HG03045 (cell line): ENCODE measurements around the gene NUP54.

Experiments
- ATAC-seq: cut with Tn5 transposase; IDR thresholded peaks from one replicate; pipeline ENCODE4 v1.9.1; 2021; ENCODE audit warnings: mild to moderate bottlenecking, moderate library complexity; ENCODE audit not compliant: unreplicated experiment

Gene NUP54, protein sequence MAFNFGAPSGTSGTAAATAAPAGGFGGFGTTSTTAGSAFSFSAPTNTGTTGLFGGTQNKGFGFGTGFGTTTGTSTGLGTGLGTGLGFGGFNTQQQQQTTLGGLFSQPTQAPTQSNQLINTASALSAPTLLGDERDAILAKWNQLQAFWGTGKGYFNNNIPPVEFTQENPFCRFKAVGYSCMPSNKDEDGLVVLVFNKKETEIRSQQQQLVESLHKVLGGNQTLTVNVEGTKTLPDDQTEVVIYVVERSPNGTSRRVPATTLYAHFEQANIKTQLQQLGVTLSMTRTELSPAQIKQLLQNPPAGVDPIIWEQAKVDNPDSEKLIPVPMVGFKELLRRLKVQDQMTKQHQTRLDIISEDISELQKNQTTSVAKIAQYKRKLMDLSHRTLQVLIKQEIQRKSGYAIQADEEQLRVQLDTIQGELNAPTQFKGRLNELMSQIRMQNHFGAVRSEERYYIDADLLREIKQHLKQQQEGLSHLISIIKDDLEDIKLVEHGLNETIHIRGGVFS

DNA sequence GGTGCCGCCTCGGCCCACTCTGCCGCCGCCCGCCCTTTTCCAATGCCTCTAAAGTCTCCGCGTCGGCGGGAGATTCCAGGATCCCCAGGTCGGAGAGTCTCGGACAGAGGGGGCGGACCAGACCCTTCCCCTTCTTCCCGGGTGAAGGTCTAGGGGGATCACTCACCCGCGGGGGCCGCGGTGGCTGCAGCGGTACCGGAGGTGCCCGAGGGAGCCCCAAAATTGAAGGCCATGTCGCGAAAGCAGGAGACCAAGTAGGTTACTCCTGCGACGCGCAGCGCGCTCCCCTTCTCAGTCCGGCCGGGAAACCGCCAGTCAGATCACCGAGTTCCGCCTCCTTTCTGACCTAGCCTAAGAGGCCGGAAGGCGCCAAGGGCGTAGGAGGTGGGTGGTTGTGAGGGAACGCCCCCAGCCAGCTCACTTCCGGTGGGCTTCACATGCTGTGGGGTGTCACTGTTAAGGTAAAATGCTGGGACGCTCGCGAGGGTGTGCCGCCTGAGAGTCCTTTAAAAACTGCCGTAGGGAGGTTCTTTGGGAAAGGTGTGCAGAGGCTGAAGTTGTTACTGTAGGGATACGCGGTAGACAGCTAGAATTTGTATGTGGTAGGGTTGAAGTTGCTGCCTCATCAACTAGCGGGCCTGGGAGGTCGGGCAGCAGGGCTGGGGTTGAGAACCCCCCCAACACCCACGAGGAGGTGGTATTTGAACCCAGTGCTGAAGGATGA, at the start of gene NUP54:
Gene NUP54, minus strand, starts transcription at position 256 of the 724 bp plus-strand sequence. Its CDS starts 23 bp downstream, at position 233.
- ATAC-seq = peak; percentile 99

DNA sequence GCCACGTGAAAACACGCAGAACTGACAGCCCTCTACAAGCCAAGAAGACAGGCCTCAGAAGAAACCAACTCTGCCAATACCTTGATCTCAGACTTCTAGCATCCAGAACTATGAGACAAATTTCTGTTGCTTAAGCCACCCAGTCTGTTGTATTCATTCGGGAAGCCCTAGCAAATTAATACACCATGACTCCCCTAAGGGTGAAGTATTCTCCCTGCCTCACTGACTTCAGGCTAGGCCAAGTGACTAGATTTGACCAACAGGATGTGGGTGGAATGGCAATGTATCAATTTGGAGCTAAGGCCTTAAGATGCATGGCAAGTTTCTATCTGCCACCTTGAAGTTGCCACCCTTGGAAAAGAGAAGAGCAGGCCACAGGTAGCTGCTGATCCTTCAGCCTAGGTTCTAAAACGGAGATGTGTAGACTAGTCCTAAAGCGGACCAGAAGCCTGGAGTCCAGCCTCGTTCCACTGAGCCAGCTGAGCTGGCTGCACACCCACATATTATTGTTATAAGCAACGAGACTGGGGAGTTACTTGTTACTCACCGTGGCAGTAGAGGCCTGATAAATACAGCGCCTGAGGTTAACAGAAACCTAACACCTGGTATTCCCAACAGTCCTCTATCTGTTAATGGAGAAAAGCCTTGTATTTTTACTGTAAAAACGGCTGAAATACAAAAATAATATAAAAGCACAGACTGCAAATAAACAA, 49.0 kb upstream of the NUP54 start:
- ATAC-seq = no peak

DNA sequence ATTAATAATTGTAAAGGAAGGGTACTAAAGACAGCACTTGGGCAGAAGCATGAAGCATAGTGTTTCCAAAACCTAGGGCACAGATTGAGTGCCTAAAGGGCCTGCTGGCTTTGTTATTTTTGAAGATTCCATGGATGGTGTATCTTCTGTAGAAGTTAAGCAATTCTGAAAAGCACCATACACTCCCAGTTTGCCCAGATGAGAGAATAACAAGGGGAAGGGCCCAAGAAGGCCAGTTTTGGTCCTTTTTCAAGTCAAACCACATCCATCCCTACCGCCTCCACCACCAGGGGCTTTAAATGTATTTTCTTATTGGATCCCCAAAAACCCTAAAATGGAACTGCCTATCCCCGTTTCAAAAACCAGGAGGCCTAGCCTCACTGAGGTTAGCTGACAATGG, 48.2 kb upstream of the NUP54 start:
- no peak for ATAC-seq

DNA sequence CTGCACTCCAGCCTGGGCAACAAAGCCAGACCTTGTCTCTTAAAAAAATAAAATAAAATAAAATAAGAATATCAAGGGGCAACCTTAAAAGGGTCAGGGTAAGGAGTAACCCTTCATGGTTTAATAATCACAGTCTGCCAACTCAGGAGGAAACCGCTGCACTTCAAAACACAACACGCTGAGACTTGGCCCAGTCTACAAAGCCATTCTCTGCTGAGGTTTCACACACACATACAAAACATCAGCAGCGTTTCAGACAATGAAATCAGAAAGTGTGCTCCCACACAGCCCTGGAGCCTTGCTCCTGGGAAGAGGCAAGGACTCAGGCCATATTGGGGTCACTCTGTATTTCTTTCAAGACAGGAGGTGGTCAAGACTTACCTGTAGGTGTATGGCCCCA, 47.1 kb upstream of the NUP54 start:
- no peak for ATAC-seq

DNA sequence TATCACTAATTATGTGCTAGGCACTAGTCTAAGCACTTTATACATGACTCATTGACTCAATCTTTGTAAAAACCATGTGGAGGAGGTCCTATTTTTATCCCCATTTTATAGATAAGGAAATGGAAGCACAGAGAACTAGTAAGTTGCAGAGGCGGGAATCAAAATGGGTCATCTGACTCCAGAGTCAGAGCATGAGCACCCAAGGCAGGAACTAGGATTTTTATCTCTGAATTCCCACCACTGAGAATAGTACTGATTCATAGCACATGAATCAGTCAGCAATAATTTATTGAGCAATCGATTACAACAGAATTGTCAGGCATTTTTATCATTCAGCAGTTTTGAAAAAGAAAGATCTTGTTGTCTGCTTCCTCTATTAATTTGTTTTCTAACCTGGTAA, 46.1 kb upstream of the NUP54 start:
- no peak for ATAC-seq

DNA sequence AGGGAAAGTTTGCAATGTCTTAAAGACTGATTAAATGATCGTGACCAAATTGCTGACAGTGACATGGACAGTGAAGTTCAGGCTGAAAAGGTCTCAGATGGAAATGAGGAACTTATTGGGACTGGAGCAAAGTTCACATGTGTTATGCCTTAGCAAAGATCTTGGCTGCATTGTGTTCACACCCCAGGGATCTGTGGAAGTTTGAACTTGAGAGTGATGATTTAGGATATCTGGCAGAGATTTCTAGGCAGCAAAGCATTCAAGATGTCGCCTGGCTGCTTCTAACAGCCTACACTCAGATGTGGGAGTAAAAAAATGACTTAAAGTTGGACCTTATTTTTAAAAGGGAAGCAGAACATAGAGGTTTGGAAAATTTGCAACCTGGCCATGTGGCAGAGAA, 44.0 kb upstream of the NUP54 start:
- ATAC-seq = no peak

DNA sequence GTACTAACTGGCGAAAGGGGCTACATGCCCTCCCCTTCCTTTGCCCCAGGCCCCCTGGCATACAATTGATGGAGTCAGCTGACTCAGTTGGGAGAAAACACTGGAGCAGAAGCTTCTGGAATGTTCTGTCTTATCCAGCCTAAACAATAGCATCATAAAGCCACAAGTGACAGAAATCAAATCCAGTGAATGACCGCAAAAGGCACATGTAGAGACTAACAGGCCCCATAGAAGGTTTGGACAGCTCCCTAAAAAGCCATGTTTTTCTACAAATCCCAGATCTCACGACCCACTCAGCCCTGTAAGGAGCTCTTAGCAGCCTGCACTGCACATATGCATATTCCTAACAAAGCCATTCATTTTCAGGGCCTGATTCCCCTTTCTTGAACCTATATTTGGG, 40.4 kb upstream of the NUP54 start:
- no peak for ATAC-seq

DNA sequence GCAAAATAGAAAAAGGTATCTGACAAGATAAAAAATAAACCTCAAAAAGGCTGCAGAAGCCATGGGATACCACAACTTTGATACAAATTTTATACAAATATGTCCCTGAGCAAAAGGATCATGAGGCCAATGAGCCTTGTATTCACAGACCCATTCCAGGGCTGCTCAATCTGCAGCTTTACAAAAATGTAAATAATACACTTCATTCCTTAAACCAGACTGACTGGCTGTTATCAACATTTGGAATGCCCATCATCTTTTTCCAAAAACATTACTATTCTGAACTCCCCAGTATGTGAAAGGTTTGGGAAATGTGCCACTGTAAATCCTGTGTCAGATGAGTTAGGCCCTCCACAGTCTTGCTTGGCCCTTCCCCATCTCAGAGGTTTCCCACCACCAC, 40.0 kb upstream of the NUP54 start:
- no peak for ATAC-seq

DNA sequence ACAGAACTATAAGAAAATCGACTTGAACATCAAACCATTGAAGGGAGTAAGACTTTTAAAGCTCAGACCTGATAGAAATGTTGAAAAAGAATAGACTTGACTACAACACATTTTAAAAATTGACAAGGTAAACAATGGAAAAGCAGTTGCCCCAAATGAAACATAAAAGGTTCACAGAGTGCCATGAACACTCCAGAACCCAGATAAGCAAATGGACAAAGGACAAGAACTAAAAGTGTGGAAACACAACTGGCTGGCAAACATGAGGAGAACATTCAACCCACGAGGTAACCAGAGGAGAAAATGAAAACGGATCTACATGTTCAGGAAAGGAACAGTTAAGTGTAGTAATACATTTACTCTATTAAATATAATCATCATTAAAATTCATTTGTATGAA, 39.0 kb upstream of the NUP54 start:
- no peak for ATAC-seq

DNA sequence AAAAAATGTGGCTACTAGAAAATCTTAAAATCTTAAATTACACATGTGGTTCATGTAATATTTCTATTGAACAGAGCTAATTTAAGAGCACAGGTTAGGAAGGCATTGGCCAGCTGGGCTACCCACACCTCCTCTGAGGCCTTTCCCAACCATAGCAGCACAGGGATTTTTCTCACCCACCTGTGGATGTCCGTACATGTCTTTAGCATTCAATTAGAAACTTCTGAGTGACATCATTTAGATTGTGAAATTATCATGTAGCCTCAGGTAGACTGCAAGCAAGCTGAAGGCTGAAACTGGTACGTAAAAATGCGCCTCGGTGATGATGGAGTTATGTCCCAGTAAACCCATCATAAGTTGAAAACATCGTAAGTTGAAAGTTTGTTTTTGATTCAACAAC, 34.3 kb upstream of the NUP54 start:
- ATAC-seq = no peak

DNA sequence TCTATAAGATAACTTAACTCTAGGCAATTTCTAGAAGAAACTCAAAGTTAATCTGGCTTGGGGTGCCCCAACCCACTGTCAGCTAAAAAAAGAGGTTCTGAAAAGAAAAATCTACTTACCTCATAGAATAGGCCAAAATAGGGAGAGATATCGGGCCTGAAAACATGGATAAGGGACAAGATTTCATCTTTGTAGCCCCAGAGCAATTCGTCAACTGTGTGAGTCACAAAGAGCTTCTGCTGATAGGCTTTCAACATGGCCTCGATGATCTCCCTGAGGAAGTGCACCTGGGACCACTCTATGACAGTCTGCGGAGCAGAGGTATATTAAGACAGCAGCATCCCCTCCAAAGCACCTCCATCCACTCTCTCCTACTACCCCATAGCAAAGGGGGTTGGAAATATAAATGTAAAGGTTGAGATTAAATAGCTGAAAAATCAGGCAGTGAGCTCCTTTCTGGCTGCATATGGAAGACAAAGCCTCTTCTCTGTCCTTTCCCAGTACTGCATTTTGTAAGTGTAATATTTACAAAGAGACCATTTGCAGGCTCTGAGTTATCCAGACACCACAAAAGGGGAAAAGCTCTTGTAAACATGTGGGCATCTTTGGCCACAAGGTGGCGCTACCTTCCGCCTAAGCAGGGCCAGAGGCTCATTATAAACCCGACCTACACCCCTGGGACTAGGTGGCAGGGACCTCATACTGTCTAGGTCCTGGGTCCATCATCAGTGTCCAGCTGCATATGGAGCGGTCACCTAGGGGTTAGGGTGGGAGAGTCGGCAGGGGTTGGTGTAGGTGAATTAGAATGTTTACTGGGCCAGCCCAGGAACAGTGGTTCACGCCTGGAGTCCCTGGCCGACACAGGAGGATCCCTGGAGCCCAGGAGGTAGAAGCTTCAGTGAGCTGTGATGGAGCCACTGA, 31.5 kb upstream of the NUP54 start:
- ATAC-seq = peak; percentile 80

DNA sequence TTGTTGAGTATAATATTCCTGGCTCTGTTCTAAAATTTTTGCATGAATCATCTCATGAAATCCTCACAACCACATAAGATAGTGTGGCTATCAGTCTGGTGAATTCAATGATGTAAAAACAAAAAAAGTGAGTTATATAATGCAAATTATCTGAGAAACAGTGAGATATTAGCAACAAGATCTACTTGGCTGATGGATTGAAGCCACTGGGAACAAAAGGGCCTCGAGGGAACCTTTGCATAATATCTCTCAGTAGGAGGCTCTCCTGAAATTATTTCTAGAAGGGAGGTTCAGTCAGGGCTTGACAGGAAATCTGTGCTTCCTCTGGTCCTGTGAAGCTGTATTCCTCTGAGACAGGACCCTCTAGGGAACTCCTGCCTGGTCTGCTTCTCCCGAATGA, 30.1 kb upstream of the NUP54 start:
- no peak for ATAC-seq

DNA sequence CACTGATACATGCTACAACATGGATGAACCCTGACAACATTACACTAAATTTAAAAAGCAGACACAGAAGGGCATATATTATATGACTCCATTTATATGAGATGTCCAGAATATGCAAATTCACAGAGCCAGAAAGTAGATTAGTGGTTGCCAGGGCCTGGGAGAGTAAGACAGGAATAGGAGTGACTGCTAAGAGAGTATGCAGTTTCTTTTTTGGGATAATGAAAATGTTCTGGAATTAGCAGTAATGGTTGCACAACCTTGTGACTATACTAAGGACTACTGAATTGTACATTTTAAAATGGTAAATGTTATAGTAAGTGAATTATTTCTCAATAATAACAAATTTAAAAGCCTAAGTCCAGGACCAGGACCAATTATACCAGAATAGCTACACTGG, 29.5 kb upstream of the NUP54 start:
- no peak for ATAC-seq

DNA sequence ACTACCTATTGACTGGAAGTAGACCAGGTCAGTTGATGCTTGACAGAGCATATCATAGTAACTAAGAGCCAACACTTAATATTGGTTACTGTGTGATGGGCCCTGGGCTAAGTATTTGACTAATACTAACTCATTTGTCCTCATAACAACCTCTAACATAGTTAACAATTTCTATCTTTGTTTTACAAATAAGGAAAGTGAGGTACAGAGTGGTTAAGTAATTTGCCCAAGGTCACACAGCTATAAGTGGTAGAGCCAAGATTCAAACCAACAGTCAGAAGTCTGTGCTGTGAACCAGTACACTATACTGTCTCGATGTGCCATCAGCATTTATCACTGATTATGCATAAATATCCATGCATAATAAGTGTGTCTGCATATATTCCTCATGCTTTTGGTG, 27.1 kb upstream of the NUP54 start:
- ATAC-seq = no peak

DNA sequence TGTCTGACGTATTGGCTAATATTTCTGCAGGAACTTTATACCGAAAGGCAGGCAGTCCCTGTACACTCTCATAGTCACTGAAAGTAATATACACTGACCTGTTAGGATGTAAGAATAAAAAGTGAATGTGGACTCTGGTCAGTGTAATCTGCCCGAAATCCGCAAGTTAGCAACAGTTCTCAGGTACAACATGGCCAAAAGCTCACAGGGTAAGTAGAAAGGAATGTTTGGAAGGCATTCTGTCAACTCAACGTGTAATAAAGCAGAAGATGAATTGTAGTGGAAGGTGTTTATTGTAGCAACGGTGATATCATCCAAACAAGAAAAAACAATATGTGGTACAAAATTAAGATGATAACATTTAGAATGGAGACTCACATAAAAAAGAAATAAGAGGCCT, 26.0 kb upstream of the NUP54 start:
- ATAC-seq = no peak

DNA sequence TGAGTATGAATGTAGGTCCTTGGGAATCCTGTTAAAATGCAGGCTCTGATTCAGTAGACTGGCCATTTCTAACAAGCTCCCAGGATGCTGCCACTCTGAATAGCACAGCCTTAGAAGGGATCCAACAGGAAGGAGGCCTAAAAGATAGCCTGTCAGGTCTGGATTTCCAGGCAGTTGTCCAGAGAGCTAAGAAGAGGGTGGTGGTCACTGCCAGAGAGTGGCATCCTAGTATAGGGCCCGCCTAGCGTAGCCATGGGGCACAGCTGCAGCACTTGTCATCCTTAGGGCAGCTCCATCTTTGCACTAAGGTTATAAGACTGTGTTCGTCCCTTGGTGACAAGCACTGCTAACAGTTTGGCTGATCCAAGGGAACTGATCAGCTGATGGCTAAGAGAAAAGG, 20.5 kb upstream of the NUP54 start:
- ATAC-seq = no peak

DNA sequence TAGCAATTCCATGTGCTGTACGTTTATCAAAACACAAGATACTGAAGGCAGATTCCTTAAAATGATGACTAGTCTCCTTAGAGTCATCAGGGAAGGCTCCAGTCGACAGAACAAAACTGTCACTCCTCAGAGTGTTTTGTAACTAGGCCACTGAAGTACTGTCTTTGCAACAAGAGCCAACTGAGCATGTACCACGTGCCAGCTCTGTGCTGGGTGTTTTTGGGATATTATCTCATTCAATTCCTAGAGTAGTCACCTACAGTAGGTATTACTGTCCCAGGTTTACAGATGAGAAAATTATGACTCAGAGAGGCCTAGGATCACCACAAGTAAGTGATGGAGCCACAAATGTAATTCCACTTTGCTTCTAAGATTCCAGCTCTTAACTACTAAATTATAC, 18.3 kb upstream of the NUP54 start:
- ATAC-seq = no peak

DNA sequence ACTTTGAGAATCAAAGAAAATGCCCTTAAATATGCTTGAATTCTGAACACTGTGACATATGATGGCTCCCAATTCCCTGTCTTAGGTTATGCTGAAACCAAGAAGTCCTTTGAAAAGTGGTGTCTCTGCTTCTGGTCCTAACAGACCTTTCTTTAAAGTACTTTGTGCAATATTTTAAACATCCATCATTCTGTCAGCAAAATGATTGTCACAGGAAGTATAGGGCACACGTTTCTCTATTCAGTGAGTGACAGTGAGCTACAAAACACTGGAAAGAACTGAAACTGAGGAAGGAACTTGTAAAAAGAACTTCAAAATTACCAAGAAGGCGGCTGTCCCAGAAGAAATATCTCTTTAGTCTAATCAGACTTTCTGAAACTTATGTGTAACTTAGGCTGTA, 12.2 kb upstream of the NUP54 start:
- no peak for ATAC-seq

DNA sequence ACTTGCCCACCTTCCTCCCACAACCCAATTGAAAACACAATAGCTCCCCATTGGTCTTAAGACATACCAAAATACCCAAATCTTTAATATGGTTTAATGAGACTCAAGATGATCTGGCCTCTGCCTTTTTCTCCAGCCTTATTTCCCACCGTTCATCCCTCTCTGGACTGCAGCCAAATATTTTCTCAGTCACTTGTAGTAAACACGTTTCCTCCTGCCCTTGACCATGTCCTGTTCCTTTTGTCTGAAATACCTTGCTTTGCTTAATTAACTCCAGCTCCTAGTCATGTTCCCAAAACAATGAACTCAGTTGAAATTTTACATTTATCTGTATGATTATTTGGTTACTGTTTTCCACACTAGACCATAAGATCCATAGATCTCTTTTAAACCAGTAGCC, 8.4 kb upstream of the NUP54 start:
- ATAC-seq = no peak

DNA sequence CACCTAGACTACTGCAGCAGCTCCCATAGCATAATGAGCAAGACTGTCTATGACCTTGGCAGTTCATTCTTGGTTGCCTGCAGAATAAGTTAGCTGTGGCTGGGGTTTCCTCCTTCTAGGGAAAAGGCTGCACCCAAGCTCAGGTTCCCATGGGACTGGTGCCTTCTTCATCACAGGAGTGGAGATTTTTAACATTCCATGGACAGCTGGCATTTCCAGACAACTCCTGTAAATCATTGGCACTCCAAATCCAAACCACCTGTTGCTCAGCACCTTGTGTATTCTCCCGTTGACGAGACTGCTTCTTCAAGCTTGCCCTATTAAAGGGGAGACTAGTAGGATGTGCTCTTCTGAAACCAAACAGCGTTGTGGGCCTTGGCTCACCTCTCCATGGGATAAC, 7.8 kb upstream of the NUP54 start:
- no peak for ATAC-seq

DNA sequence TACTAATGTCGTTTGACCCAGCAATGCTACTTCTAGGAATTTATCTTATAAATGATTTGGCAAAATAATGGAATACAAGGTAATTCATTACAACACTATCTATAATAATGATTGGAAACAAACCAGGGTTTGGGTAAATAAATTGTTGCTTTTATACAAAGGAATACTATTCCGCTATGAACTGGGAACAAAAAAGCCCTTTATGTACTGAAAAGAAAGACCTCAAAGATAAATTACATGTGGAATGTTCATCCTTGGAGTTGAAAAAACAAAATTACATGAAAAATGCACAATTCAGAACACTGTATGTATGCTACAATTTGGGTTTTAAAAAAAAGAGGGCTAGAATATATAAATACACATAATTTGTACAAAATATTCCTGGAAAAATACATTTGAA, 5.2 kb upstream of the NUP54 start:
- no peak for ATAC-seq
